PC-9 (cell line): ENCODE data around the gene SORT1. TPM values are rescaled to one million over a fixed set of nuclear protein-coding genes. Genes with fewer than 3 reads are reported as not detected.

Source experiments
- BruUV-seq: library from RNA; stranded (reverse); fragments of 400-500 nt; replicated peaks from 2 replicates; lab custom pipeline; 2021; lab: Mats Ljungman, UMichigan
- CTCF ChIA-PET: fragments of 300-600 bp; sonication (Branson Sonifier 250); formaldehyde crosslinking; loops from one replicate; lab custom pipeline; 2022; ENCODE audit warnings: antibody characterized with exemption; lab: Charles Lee
- POLR2A ChIA-PET: fragments of 300-600 bp; sonication (Branson Sonifier 250); formaldehyde crosslinking; loops from one replicate; lab custom pipeline; 2022; ENCODE audit warnings: antibody characterized with exemption; ENCODE audit not compliant: unreplicated experiment; lab: Charles Lee
- DNase-seq, 2 experiments: peaks; one replicate each; pipeline versions ENCODE4 v3.0.0 to v3.0.0-alpha.2; 2015 to 2022; ENCODE audit warnings: mixed read lengths in 1 of 2
- H2AFZ ChIP-seq: fragments of 200-600 bp; sonication (generic); 2 replicates; pipeline ENCODE4 v1.8.1; 2017; ENCODE audit warnings: antibody characterized with exemption
- H3F3A ChIP-seq: fragments of 200-600 bp; sonication (generic); 2 replicates; pipeline ENCODE4 v1.8.1; 2017; ENCODE audit warnings: antibody characterized with exemption, mild to moderate bottlenecking, low read depth; ENCODE audit not compliant: insufficient read depth
- H3K27ac ChIP-seq: fragments of 200-600 bp; sonication (generic); 2 replicates; pipeline ENCODE4 v1.6.1; 2016; ENCODE audit warnings: mixed run types
- H3K27me3 ChIP-seq: fragments of 200-600 bp; sonication (generic); 2 replicates; pipeline ENCODE4 v1.6.1; 2016; ENCODE audit warnings: low read depth, mixed run types; ENCODE audit not compliant: insufficient read depth
- H3K36me3 ChIP-seq: fragments of 200-600 bp; sonication (generic); 2 replicates; pipeline ENCODE4 v1.6.1; 2016; ENCODE audit warnings: low read depth, mixed run types
- H3K4me1 ChIP-seq: fragments of 200-600 bp; sonication (generic); replicated peaks from 2 replicates; pipeline ENCODE4 v1.6.1; 2016; ENCODE audit warnings: mixed run types; ENCODE audit not compliant: insufficient read depth
- H3K4me2 ChIP-seq: fragments of 200-600 bp; sonication (generic); 2 replicates; pipeline ENCODE4 v1.6.1; 2017; ENCODE audit warnings: mixed run types
- H3K4me3 ChIP-seq: fragments of 200-600 bp; sonication (generic); 2 replicates; pipeline ENCODE4 v1.6.1; 2016; ENCODE audit warnings: mixed run types
- H3K79me2 ChIP-seq: fragments of 200-600 bp; sonication (generic); 2 replicates; pipeline ENCODE4 v1.6.1; 2017; ENCODE audit warnings: low read depth, mixed run types
- H3K9me2 ChIP-seq: fragments of 200-600 bp; sonication (generic); 2 replicates; pipeline ENCODE4 v1.8.1; 2017; ENCODE audit warnings: mild to moderate bottlenecking; ENCODE audit not compliant: insufficient read depth
- H3K9me3 ChIP-seq: fragments of 200-600 bp; sonication (generic); 2 replicates; pipeline ENCODE4 v1.8.1; 2016; ENCODE audit warnings: low read depth; ENCODE audit not compliant: insufficient read depth
- H4K20me1 ChIP-seq: fragments of 200-600 bp; sonication (generic); 2 replicates; pipeline ENCODE4 v1.8.1; 2017; ENCODE audit not compliant: insufficient read depth
- EZH2 ChIP-seq: fragments of 200-600 bp; sonication (generic); IDR thresholded peaks from 2 replicates; pipeline ENCODE4 v1.8.0; 2017; ENCODE audit warnings: antibody characterized with exemption, low read depth
- intact Hi-C: fragments of 100-400 bp; cut with micrococcal nuclease; formaldehyde crosslinking; loops from one replicate; pipeline ENCODE4 v1.10.0; 2022; ENCODE audit not compliant: unreplicated experiment
- total RNA-seq: library from RNA; stranded (reverse); gene quantifications from 2 replicates; pipeline ENCODE4 v1.2.3, GENCODE V29; 2021
- TF ChIP-seq, protein P1 (sequence below): fragments of 200-600 bp; sonication (generic); conservative IDR thresholded peaks from 2 replicates; pipeline ENCODE4 v1.6.1; 2017; ENCODE audit warnings: mixed run types, antibody characterized with exemption, mild to moderate bottlenecking, moderate library complexity

SORT1 gene
- total RNA-seq, 1 experiment from 2014 or later: 25.7 TPM

GRCh38 chr1:109347511-109347910 lies 50.2 kb downstream of the SORT1 start:
- POLR2A ChIA-PET: no interaction called here
- no peaks in the 10 kb centered on the region for H3F3A ChIP-seq
- H3K9me2 ChIP-seq: no peaks in the 10 kb centered on the region
- no peak overlapping the region for H3K4me3 ChIP-seq
- no peak for TF ChIP-seq EZH2
- TF ChIP-seq, protein P1, sequence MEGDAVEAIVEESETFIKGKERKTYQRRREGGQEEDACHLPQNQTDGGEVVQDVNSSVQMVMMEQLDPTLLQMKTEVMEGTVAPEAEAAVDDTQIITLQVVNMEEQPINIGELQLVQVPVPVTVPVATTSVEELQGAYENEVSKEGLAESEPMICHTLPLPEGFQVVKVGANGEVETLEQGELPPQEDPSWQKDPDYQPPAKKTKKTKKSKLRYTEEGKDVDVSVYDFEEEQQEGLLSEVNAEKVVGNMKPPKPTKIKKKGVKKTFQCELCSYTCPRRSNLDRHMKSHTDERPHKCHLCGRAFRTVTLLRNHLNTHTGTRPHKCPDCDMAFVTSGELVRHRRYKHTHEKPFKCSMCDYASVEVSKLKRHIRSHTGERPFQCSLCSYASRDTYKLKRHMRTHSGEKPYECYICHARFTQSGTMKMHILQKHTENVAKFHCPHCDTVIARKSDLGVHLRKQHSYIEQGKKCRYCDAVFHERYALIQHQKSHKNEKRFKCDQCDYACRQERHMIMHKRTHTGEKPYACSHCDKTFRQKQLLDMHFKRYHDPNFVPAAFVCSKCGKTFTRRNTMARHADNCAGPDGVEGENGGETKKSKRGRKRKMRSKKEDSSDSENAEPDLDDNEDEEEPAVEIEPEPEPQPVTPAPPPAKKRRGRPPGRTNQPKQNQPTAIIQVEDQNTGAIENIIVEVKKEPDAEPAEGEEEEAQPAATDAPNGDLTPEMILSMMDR: no peak
- no peaks in the 10 kb centered on the region for H3K4me1 ChIP-seq
- DNase-seq: no peak
- CTCF ChIA-PET: no interaction called here
- no peaks in the 10 kb centered on the region for H3K27me3 ChIP-seq
- H3K4me2 ChIP-seq: no peak overlapping the region
- H3K79me2 ChIP-seq: no peaks in the 10 kb centered on the region
- H3K27ac ChIP-seq: no peak overlapping the region
- intact Hi-C loops: no loop called here
- H4K20me1 ChIP-seq: no peaks in the 10 kb centered on the region
- no peaks in the 10 kb centered on the region for H3K9me3 ChIP-seq
- no TSS peak for BruUV-seq
- no peaks in the 10 kb centered on the region for H3K36me3 ChIP-seq
- no peak overlapping the region for H2AFZ ChIP-seq

DNA sequence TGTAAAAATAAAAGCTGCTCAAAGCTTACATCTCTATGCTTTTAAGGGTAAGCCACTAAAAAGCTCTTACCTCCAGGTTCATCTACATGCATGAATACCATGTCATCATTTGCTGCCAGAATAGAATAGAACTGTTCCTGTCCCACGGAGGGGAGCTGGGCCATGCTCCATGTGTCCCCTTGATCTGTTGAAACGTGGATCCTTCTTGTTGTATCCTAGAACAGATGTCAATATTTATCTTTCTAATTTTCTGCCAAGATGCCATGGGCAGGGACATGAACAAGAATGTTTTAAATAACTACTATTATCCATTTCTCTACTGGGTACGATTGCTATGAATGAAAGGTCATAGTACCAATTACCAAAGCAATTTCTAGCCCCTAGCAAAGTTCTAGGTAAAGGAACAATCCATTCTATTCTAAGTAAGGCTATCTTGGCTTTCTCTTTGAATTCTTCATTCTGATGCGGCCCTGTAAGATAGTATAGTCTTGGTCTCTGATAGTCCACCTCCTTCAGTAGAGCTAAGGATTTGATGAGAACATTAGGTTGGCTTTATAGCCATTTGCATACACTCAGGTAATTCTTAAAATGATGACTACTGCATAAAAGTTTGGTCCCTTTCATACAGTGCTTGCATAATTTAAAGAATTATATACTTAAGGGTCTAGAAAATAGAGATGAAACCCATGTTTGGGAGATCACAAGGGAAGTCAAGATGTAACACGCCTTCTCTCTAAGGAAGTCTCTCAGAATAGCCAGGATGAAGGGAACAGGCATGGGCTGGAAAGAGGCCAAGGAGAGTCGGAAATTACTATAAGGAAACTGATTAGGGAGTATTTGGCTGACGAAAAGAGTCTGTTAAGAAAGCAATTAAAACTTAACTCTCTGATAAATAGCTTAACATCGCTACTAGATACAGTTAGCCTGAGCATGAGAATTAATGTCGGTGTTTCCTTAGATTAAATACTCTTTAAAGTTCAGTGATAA lies 55.5 kb downstream of the SORT1 start:
- no peak overlapping the region for H3K4me2 ChIP-seq
- H4K20me1 ChIP-seq: no peaks in the 10 kb centered on the region
- intact Hi-C loops: no loop called here
- TF ChIP-seq EZH2: no peak
- TF ChIP-seq, protein P1: no peak
- H3K36me3 ChIP-seq: peaks cover 8% of the 10 kb centered on the region
- ChIA-PET CTCF (no interaction called here), POLR2A (interaction anchor here (0.7 kb wide), 1 partner anchor 1639 kb away, joined by 4 read pairs; no protein-coding TSS in a partner anchor)
- no peak overlapping the region for H2AFZ ChIP-seq
- H3F3A ChIP-seq: no peaks in the 10 kb centered on the region; the same call in 1 of the 2 replicates
- H3K79me2 ChIP-seq: no peaks in the 10 kb centered on the region
- no peak for DNase-seq
- no peaks in the 10 kb centered on the region for H3K9me2 ChIP-seq
- no peaks in the 10 kb centered on the region for H3K27me3 ChIP-seq
- H3K4me1 ChIP-seq: no peaks in the 10 kb centered on the region
- H3K27ac ChIP-seq: no peak overlapping the region
- no peaks in the 10 kb centered on the region for H3K9me3 ChIP-seq
- no peak overlapping the region for H3K4me3 ChIP-seq
- BruUV-seq: no TSS peak

- H3K4me1 ChIP-seq: no peaks in the 10 kb centered on the region
- ChIA-PET POLR2A (no interaction called here), CTCF (no interaction called here)
- TF ChIP-seq, protein P1: no peak
- TF ChIP-seq EZH2: no peak
- no peak overlapping the region for H3K4me2 ChIP-seq
- intact Hi-C loops: no loop called here
- H2AFZ ChIP-seq: no peak overlapping the region
- no peak for DNase-seq
- H3K79me2 ChIP-seq: no peaks in the 10 kb centered on the region
- H3K4me3 ChIP-seq: no peak overlapping the region
- H4K20me1 ChIP-seq: no peaks in the 10 kb centered on the region
- no peaks in the 10 kb centered on the region for H3K9me2 ChIP-seq
- H3K9me3 ChIP-seq: no peaks in the 10 kb centered on the region
- H3K36me3 ChIP-seq: peaks cover 13% of the 10 kb centered on the region
- H3F3A ChIP-seq: no peaks in the 10 kb centered on the region; the same call in 1 of the 2 replicates
- no peak overlapping the region for H3K27ac ChIP-seq
- H3K27me3 ChIP-seq: no peaks in the 10 kb centered on the region
- BruUV-seq: no TSS peak
Measured at GRCh38 chr1:109338608-109339007, 59.1 kb downstream of the SORT1 start.
